ENCODE data around the gene EIF6. TPM values are rescaled to one million over a fixed set of nuclear protein-coding genes. Genes with fewer than 3 reads are reported as not detected.

The EIF6 gene
- total RNA-seq, 1 experiment from 2014 or later = 420 TPM

GRCh38 chr20:35264755-35265154, 19.8 kb downstream of the EIF6 start:
- no TSS peak for BruUV-seq (replicated peaks)
- no peaks in the 10 kb centered on the region; the same call in 1 of the 2 replicates for H3K36me3 ChIP-seq (ENCODE audit: control insufficient read depth, insufficient read depth, low read length)
- peak overlapping the region; percentile 98 for H3K27ac Mint-ChIP-seq (ENCODE audit: unreplicated experiment)
- intact Hi-C loops (cut with micrococcal nuclease; ENCODE audit: unreplicated experiment) = loop anchor here (1.0 to 5.0 kb wide), 6 partner anchors 49 to 432 kb away; partner anchors contain the start of genes ACSS2 and TRPC4AP
- no peaks in the 10 kb centered on the region for H3K27me3 ChIP-seq (replicated peaks; ENCODE audit: control insufficient read depth, insufficient read depth, low read length)
- peaks cover 58% of the 10 kb centered on the region for H3K4me1 ChIP-seq
- no peaks in the 10 kb centered on the region for H3K9me3 Mint-ChIP-seq (ENCODE audit: unreplicated experiment)
- H3K27me3 Mint-ChIP-seq (ENCODE audit: insufficient read depth, unreplicated experiment) = no peaks in the 10 kb centered on the region
- no peaks in the 10 kb centered on the region for H3K9me3 ChIP-seq
- POLR2A ChIA-PET = interaction anchor here (0.6 to 3.8 kb wide), 18 partner anchors 9 to 1179 kb away, joined by 3 to 119 read pairs (median 4); partner anchors contain the start of genes CEP250, EDEM2, EIF6 and NCOA6
- DNase-seq = peak; percentile 97 to 98
- H3K4me1 Mint-ChIP-seq (ENCODE audit: low read depth, unreplicated experiment) = peaks cover 41% of the 10 kb centered on the region
- peak overlapping the region; percentile 63 for H3K4me3 Mint-ChIP-seq (ENCODE audit: unreplicated experiment)
- H3K36me3 Mint-ChIP-seq (ENCODE audit: insufficient read depth, unreplicated experiment) = peaks cover 28% of the 10 kb centered on the region
- CTCF ChIA-PET = interaction anchor here (0.5 to 9.0 kb wide), 36 partner anchors 11 to 690 kb away, joined by 3 to 354 read pairs (median 5); partner anchors contain the start of genes ACSS2, CEP250, EDEM2 and EIF6
- H3K4me3 ChIP-seq (ENCODE audit: low read depth, low read length) = no peak overlapping the region
- TF ChIP-seq CTCF (IDR thresholded peaks at IDR 0.05; ENCODE audit: insufficient read depth in 1 of 2, low read depth in 1 of 2, low read length in 1 of 2, severe bottlenecking in 1 of 2, unreplicated experiment in 1 of 2) = peak; percentile 89 to 92

DNA sequence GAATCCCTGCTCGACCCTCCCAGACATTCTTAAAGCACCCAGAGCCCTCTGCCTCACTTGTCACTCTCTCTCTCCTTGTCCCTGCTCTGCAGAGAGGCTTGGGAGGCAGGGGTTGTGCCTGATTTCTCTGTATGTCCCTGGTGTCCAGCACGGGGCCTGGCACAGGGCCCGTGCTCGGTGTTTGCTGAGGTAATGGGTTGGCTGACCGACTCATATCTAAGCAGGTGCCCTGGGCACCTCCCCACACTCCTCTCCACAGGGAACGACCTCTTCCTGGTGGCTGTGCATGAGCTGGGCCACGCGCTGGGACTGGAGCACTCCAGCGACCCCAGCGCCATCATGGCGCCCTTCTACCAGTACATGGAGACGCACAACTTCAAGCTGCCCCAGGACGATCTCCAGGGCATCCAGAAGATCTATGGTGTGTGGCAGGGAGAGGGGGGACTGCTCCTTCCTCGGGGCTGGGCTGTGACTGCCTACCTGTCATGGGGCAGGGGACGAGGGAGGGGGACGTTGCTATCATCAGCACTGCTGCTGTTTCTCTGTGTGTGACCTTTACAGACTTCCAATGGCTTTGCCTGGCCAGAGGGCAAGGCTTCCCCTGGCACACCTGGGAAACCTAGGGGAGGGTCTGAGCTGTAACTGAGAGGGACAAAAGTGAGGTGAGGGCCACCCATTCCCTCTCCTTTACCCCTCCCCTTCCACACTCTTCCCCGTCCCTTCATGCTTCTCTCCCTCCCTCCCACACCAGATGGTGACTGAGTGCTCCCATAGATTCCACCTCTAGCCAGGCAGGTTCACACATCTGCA, 20.8 kb downstream of the EIF6 start:
- no peaks in the 10 kb centered on the region for H3K9me3 Mint-ChIP-seq (ENCODE audit: unreplicated experiment)
- peak overlapping the region; percentile 13 for H3K4me3 ChIP-seq (ENCODE audit: low read depth, low read length)
- peaks cover 48% of the 10 kb centered on the region for H3K4me1 Mint-ChIP-seq (ENCODE audit: low read depth, unreplicated experiment)
- peak in 1 of 2 experiments; percentile 57 for DNase-seq
- intact Hi-C loops (cut with micrococcal nuclease; ENCODE audit: unreplicated experiment) = loop anchor here (1.0 to 5.0 kb wide), 8 partner anchors 36 to 431 kb away; partner anchors contain the start of genes ACSS2 and TRPC4AP
- H3K36me3 Mint-ChIP-seq (ENCODE audit: insufficient read depth, unreplicated experiment) = peaks cover 19% of the 10 kb centered on the region
- ChIA-PET POLR2A (interaction anchor here (0.5 to 3.8 kb wide), 44 partner anchors 10 to 1270 kb away, joined by 3 to 119 read pairs (median 5); partner anchors contain the start of genes ACSS2, CEP250, EDEM2 and EIF6), CTCF (interaction anchor here (0.5 to 9.0 kb wide), 40 partner anchors 11 to 1744 kb away, joined by 3 to 354 read pairs (median 5); partner anchors contain the start of genes ACSS2, CEP250, EDEM2 and EIF6)
- peak overlapping the region; percentile 98 for H3K27ac Mint-ChIP-seq (ENCODE audit: unreplicated experiment)
- TSS peak; percentile 74 for BruUV-seq (replicated peaks)
- H3K27me3 ChIP-seq (replicated peaks; ENCODE audit: control insufficient read depth, insufficient read depth, low read length) = no peaks in the 10 kb centered on the region
- H3K4me3 Mint-ChIP-seq (ENCODE audit: unreplicated experiment) = peak overlapping the region; percentile 63
- TF ChIP-seq CTCF (IDR thresholded peaks at IDR 0.05; ENCODE audit: insufficient read depth in 1 of 2, low read depth in 1 of 2, low read length in 1 of 2, severe bottlenecking in 1 of 2, unreplicated experiment in 1 of 2) = no peak
- H3K36me3 ChIP-seq (ENCODE audit: control insufficient read depth, insufficient read depth, low read length) = no peaks in the 10 kb centered on the region; the same call in 1 of the 2 replicates
- H3K27me3 Mint-ChIP-seq (ENCODE audit: insufficient read depth, unreplicated experiment) = no peaks in the 10 kb centered on the region
- peaks cover 65% of the 10 kb centered on the region for H3K4me1 ChIP-seq
- no peaks in the 10 kb centered on the region for H3K9me3 ChIP-seq

Measured in Caco-2 (cell line).